Sigmoid colon (tissue), 4 donors: Measurements from ENCODE around the gene RIT2.

Source experiments
- CTCF ChIP-seq, 4 experiments: fragments of 450-650 bp in 3 of 4; fragments of 200-600 bp in 1 of 4; IDR thresholded peaks; one replicate each; pipeline ENCODE4 v1.5.1; 2016 to 2019; ENCODE audit warnings: antibody characterized with exemption in 4 of 4, mild to moderate bottlenecking in 3 of 4, moderate library complexity in 2 of 4
- EP300 ChIP-seq, 4 donors: sonication (generic); formaldehyde crosslinking; IDR thresholded peaks; one replicate each; pipeline ENCODE4 v1.6.1; 2017; ENCODE audit warnings: antibody characterized with exemption in 4 of 4
- POLR2A ChIP-seq, 2 donors: fragments of 450-650 bp; IDR thresholded peaks; one replicate each; pipeline ENCODE4 v1.6.1; 2016; ENCODE audit warnings: antibody characterized with exemption in 2 of 2, mild to moderate bottlenecking in 2 of 2, moderate library complexity in 2 of 2
- POLR2AphosphoS5 ChIP-seq, 4 donors: sonication (generic); formaldehyde crosslinking; IDR thresholded peaks; one replicate each; pipeline ENCODE4 v1.6.1; 2017; ENCODE audit warnings: antibody characterized with exemption in 4 of 4

- TF ChIP-seq CTCF (IDR thresholded peaks at IDR 0.05): no peak
- no peak for TF ChIP-seq POLR2A (IDR thresholded peaks at IDR 0.05)
- no peak for TF ChIP-seq POLR2AphosphoS5 (IDR thresholded peaks at IDR 0.05)
- TF ChIP-seq EP300 (IDR thresholded peaks at IDR 0.05): no peak
Observed at GRCh38 chr18:42860011-42860410, 255.5 kb downstream of the RIT2 start.
